Natural killer cell (primary cell): Measurements from ENCODE around the gene ANKRD28. TPM values are rescaled to one million over a fixed set of nuclear protein-coding genes. Genes with fewer than 3 reads are reported as not detected.
A peak's percentile ranks its signal among the peaks of the same experiment; 100 is the strongest.

Source experiments
- ATAC-seq, 3 donors: fragments of 150-1000 bp in 2 of 3; fragments of 200-7000 bp in 1 of 3; cut with Tn5 transposase; 1 replicate in 1 of 3; 2 replicates in 2 of 3; pipeline ENCODE4 v1.10.0; 2021; ENCODE audit warnings: mild to moderate bottlenecking in 2 of 3, moderate library complexity in 2 of 3
- DNase-seq, 2 donors: peaks; one replicate each; pipeline versions ENCODE4 v3.0.0 to v3.0.0-alpha.2; 2013 to 2021; ENCODE audit warnings: mixed read lengths in 1 of 2
- H3K27ac ChIP-seq: one replicate; pipeline ENCODE4 v1.5.1; 2013; ENCODE audit warnings: mild to moderate bottlenecking, low read length
- H3K27me3 ChIP-seq: one replicate; pipeline ENCODE4 v1.6.1; 2013; ENCODE audit warnings: low read length; ENCODE audit not compliant: control insufficient read depth, insufficient read depth
- H3K36me3 ChIP-seq: one replicate; pipeline ENCODE4 v1.6.1; 2013; ENCODE audit warnings: low read length; ENCODE audit not compliant: control insufficient read depth, insufficient read depth
- H3K4me1 ChIP-seq: one replicate; pipeline ENCODE4 v1.6.1; 2013; ENCODE audit warnings: low read length; ENCODE audit not compliant: control insufficient read depth, insufficient read depth
- H3K4me3 ChIP-seq: one replicate; pipeline ENCODE4 v1.5.1; 2013; ENCODE audit warnings: low read length
- H3K9me3 ChIP-seq: one replicate; pipeline ENCODE4 v1.6.1; 2013; ENCODE audit warnings: low read length; ENCODE audit not compliant: control insufficient read depth, insufficient read depth
- H3K27ac Mint-ChIP-seq, 2 donors: one replicate each; pipeline ENCODE4 v1.8.0; 2022; ENCODE audit warnings: mild to moderate bottlenecking in 2 of 2, mixed read lengths in 2 of 2, moderate library complexity in 1 of 2
- H3K27me3 Mint-ChIP-seq, 2 donors: one replicate each; pipeline ENCODE4 v1.8.0; 2022; ENCODE audit warnings: low read depth in 2 of 2, mixed read lengths in 2 of 2
- H3K36me3 Mint-ChIP-seq: one replicate; pipeline ENCODE4 v1.8.0; 2022; ENCODE audit warnings: mixed read lengths
- H3K4me1 Mint-ChIP-seq, 2 donors: one replicate each; pipeline ENCODE4 v1.8.0; 2022; ENCODE audit warnings: mixed read lengths in 2 of 2
- H3K4me3 Mint-ChIP-seq: one replicate; pipeline ENCODE4 v1.8.0; 2022; ENCODE audit warnings: mild to moderate bottlenecking, moderate library complexity, mixed read lengths
- H3K9me3 Mint-ChIP-seq, 2 donors: one replicate each; pipeline ENCODE4 v1.8.0; 2022; ENCODE audit warnings: mixed read lengths in 2 of 2
- WGBS: methylation state at CpG from one replicate; pipeline ENCODE4 v1.1.7; 2013; ENCODE audit warnings: missing lambda C conversion rate; ENCODE audit not compliant: insufficient coverage; 5-methylcytosine and 5-hydroxymethylcytosine counted together
- intact Hi-C: fragments of 100-400 bp; cut with micrococcal nuclease; formaldehyde crosslinking; loops from one replicate; pipeline ENCODE4 v1.14.2; 2022
- total RNA-seq, 4 donors: library from RNA; stranded (reverse); fragments of 120-200 nt in 1 of 4; gene quantifications; one replicate each; pipeline versions ENCODE4 v1.2.3 to v1.2.4, GENCODE V29; 2013 to 2022
- TF ChIP-seq, protein P1 (sequence below): fragments of 200-600 bp; IDR thresholded peaks from one replicate; pipeline ENCODE4 v1.8.0; 2022; ENCODE audit warnings: antibody characterized with exemption

ANKRD28 gene
- total RNA-seq, 3 donors from 2014 or later (not counting 1 experiment from before 2014, with no cell fraction given): 58.0 to 99.7 (median 91.7) TPM

DNA sequence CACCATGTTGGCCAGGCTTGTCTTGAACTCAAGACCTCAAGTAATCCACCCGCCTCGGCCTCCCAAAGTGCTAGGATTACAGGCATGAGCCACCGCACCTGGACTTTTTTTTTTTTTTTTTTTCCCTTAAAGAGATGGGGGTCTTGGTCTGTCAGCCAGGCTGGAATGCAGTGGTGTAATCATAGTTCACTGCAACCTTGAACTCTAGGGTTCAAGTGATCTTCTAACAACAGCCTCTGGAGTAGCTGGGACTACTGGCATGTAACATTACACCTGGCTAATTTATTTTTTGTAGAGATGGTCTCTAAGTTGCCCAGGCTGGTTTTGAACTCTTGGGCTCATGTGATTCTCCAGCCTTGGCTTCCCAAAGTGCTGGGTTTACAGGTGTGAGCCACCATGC is 81.6 kb downstream of the ANKRD28 start:
- H3K27ac ChIP-seq: no peak overlapping the region
- no peaks in the 10 kb centered on the region for H3K4me1 ChIP-seq
- TF ChIP-seq, protein P1, sequence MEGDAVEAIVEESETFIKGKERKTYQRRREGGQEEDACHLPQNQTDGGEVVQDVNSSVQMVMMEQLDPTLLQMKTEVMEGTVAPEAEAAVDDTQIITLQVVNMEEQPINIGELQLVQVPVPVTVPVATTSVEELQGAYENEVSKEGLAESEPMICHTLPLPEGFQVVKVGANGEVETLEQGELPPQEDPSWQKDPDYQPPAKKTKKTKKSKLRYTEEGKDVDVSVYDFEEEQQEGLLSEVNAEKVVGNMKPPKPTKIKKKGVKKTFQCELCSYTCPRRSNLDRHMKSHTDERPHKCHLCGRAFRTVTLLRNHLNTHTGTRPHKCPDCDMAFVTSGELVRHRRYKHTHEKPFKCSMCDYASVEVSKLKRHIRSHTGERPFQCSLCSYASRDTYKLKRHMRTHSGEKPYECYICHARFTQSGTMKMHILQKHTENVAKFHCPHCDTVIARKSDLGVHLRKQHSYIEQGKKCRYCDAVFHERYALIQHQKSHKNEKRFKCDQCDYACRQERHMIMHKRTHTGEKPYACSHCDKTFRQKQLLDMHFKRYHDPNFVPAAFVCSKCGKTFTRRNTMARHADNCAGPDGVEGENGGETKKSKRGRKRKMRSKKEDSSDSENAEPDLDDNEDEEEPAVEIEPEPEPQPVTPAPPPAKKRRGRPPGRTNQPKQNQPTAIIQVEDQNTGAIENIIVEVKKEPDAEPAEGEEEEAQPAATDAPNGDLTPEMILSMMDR: no peak
- H3K27ac Mint-ChIP-seq: no peak overlapping the region
- H3K9me3 ChIP-seq: no peaks in the 10 kb centered on the region
- 92% methylated on average over 2 of the region's 3 CpGs for WGBS
- H3K4me1 Mint-ChIP-seq: peaks cover 0 to 13% of the 10 kb centered on the region in 2 donors
- intact Hi-C loops: no loop called here
- ATAC-seq (no peak), DNase-seq (no peak)
- no peaks in the 10 kb centered on the region for H3K9me3 Mint-ChIP-seq
- H3K4me3 ChIP-seq: no peak overlapping the region
- H3K27me3 Mint-ChIP-seq: no peaks in the 10 kb centered on the region
- peaks cover 11% of the 10 kb centered on the region for H3K36me3 Mint-ChIP-seq
- H3K36me3 ChIP-seq: peaks cover 19% of the 10 kb centered on the region
- no peak overlapping the region for H3K4me3 Mint-ChIP-seq
- H3K27me3 ChIP-seq: no peaks in the 10 kb centered on the region

DNA sequence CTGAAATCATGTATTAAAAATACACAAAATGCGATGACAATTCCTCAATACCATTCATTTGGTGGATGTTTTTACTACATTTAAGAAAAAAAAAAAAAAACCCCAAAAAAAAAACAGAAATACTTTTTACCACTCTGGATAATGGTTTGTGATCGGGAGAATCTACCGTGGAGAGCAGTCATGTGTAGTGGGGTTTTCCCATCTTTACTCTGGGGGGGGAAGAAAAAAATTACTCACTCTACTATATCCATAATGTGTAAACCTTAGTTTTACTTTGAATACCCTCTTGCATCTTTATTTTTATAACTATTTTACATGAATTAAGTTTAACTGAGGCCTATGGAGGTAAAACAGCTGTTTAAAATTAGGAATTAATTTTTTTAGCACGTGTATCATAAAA is 83.3 kb downstream of the ANKRD28 start:
- no CpG with 5 or more reads among the region's 4 CpGs for WGBS

DNA sequence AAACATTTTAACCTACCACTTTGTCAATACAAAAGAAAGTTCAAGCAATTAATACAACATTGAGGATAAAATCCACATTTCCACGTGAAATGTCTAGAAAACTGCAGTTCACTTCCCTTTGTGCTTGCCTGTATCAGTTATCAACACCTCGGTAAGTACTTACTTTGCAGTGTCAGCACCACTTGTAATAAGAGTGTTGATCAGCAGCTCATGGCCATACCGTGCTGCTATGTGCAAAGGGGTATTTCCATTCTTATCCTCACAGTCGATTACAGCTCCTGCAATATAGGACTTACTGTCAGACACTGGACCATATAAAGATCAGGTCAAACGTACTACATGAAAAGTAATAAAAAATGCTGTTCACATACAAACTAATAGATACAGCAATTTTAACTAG is 84.4 kb downstream of the ANKRD28 start:
- Mint-ChIP-seq H3K4me1 (peaks cover 10 to 13% of the 10 kb centered on the region in 2 donors), H3K27me3 (no peaks in the 10 kb centered on the region), H3K4me3 (no peak overlapping the region), H3K27ac (no peak overlapping the region), H3K9me3 (no peaks in the 10 kb centered on the region), H3K36me3 (no peaks in the 10 kb centered on the region)
- H3K36me3 ChIP-seq: peaks cover 25% of the 10 kb centered on the region
- no peak for DNase-seq
- H3K27ac ChIP-seq: no peak overlapping the region
- H3K4me1 ChIP-seq: no peaks in the 10 kb centered on the region
- TF ChIP-seq, protein P1: no peak
- 89% methylated on average over 4 of the region's 5 CpGs for WGBS
- intact Hi-C loops: no loop called here
- H3K9me3 ChIP-seq: no peaks in the 10 kb centered on the region
- H3K27me3 ChIP-seq: no peaks in the 10 kb centered on the region
- ATAC-seq: no peak
- H3K4me3 ChIP-seq: no peak overlapping the region

More for the DNA sequence above, 83.3 kb downstream of the ANKRD28 start:
- intact Hi-C loops: no loop called here
- no peaks in the 10 kb centered on the region for H3K9me3 Mint-ChIP-seq
- Histone ChIP-seq H3K27me3 (no peaks in the 10 kb centered on the region), H3K4me3 (no peak overlapping the region), H3K27ac (no peak overlapping the region), H3K9me3 (no peaks in the 10 kb centered on the region), H3K4me1 (no peaks in the 10 kb centered on the region), H3K36me3 (peaks cover 17% of the 10 kb centered on the region)
- TF ChIP-seq, protein P1: no peak
- H3K27ac Mint-ChIP-seq: no peak overlapping the region
- H3K4me1 Mint-ChIP-seq: peaks cover 1 to 5% of the 10 kb centered on the region in 2 donors
- ATAC-seq (no peak), DNase-seq (no peak)
- H3K27me3 Mint-ChIP-seq: no peaks in the 10 kb centered on the region
- H3K36me3 Mint-ChIP-seq: no peaks in the 10 kb centered on the region
- H3K4me3 Mint-ChIP-seq: no peak overlapping the region

DNA sequence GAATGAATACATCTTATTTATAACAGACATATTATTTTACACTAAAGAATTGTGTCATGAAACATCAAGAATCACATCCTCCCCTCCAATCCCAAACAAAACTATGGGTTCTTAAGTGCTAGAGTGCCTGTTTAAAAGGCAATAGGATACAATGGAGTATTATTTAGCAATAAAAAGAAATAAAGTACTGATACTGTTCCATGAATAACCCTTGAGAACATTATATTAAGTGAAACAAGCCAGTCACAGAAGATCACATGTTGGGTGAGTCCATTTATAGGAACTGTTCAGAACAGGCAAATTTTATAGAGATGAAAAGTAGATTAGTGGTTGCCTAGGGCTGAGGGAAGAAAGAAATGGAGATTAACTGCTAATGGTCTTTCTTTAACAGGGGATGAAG is 86.5 kb downstream of the ANKRD28 start:
- Mint-ChIP-seq H3K36me3 (peaks cover 10% of the 10 kb centered on the region), H3K4me1 (peaks cover 10 to 13% of the 10 kb centered on the region in 2 donors), H3K9me3 (no peaks in the 10 kb centered on the region), H3K27me3 (no peaks in the 10 kb centered on the region), H3K27ac (peak overlapping the region in 1 of 2 donors; percentile 52), H3K4me3 (no peak overlapping the region)
- intact Hi-C loops: no loop called here
- DNase-seq: no peak
- Histone ChIP-seq H3K36me3 (peaks cover 39% of the 10 kb centered on the region), H3K27ac (no peak overlapping the region), H3K27me3 (no peaks in the 10 kb centered on the region), H3K4me3 (no peak overlapping the region), H3K4me1 (no peaks in the 10 kb centered on the region), H3K9me3 (no peaks in the 10 kb centered on the region)
- ATAC-seq: no peak
- TF ChIP-seq, protein P1: no peak
